Measurements from ENCODE around the gene STX3. TPM values are rescaled to one million over a fixed set of nuclear protein-coding genes. Genes with fewer than 3 reads are reported as not detected.

The STX3 gene
- total RNA-seq, 1 experiment from 2014 or later: 20.4 TPM

GRCh38 chr11:59777104-59777503 lies 21.9 kb downstream of the STX3 start:
- H4K20me1 ChIP-seq (ENCODE audit: insufficient read depth): peaks cover 8% of the 10 kb centered on the region; the same call in 1 of the 2 replicates
- no peak overlapping the region for H3K4me3 ChIP-seq (replicated peaks in 1 of 2; ENCODE audit: low read depth in 1 of 2, low read length in 2 of 2)
- DNase-seq (ENCODE audit: low read depth, low spot score) (no peak), ATAC-seq (no peak)
- H3K4me2 ChIP-seq (ENCODE audit: low read length): peak overlapping the region; percentile 59
- ChIA-PET POLR2A (no interaction called here), CTCF (interaction anchor here (1.4 kb wide), 1 partner anchor 22 kb away, joined by 5 read pairs; the partner anchor contains the start of gene STX3), RAD21 (ENCODE audit: low non-redundant PET in 1 of 2, low total read pairs in 2 of 2, uncharacterized antibody in 2 of 2, unreplicated experiment in 2 of 2) (no interaction called here)
- no peak overlapping the region for H2AFZ ChIP-seq (ENCODE audit: low read depth, low read length, poor library complexity, severe bottlenecking)
- intact Hi-C loops (cut with micrococcal nuclease): no loop called here
- no peak overlapping the region for H3K9ac ChIP-seq (ENCODE audit: low read length)
- peaks cover 14 to 31% of the 10 kb centered on the region in 2 experiments for H3K4me1 ChIP-seq (ENCODE audit: control insufficient read depth in 1 of 2, insufficient read depth in 2 of 2, low read length in 2 of 2)
- no peaks in the 10 kb centered on the region for H3K9me3 ChIP-seq (ENCODE audit: control insufficient read depth in 1 of 2, insufficient read depth in 1 of 2, low read depth in 1 of 2, low read length in 2 of 2)
- H3K79me2 ChIP-seq (ENCODE audit: insufficient read depth, low read length): peaks cover 3% of the 10 kb centered on the region; the same call in 1 of the 2 replicates
- H3K27me3 ChIP-seq (ENCODE audit: insufficient read depth, low read length): no peaks in the 10 kb centered on the region
- H3K9me2 ChIP-seq (ENCODE audit: insufficient read depth): no peaks in the 10 kb centered on the region
- BruUV-seq (replicated peaks): no TSS peak
- TF ChIP-seq, protein P1, sequence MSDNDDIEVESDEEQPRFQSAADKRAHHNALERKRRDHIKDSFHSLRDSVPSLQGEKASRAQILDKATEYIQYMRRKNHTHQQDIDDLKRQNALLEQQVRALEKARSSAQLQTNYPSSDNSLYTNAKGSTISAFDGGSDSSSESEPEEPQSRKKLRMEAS (IDR thresholded peaks at IDR 0.05): no peak
- TF ChIP-seq ZBTB33 (IDR thresholded peaks at IDR 0.05; ENCODE audit: extremely low read depth, insufficient replicate concordance, low read length) (no peak), RAD21 (IDR thresholded peaks at IDR 0.05; ENCODE audit: low read depth) (no peak), ZFX (IDR thresholded peaks at IDR 0.05) (no peak), POLR2A (IDR thresholded peaks at IDR 0.05; ENCODE audit: borderline replicate concordance, extremely low read depth, insufficient read depth, insufficient read length) (no peak), CTCF (IDR thresholded peaks at IDR 0.05 in 2 of 3, conservative IDR thresholded peaks at IDR 0.05 in 1 of 3; ENCODE audit: borderline replicate concordance in 1 of 3, insufficient read depth in 1 of 3, low read depth in 2 of 3, low read length in 2 of 3) (no peak), CEBPB (IDR thresholded peaks at IDR 0.05; ENCODE audit: low read depth) (no peak), FOSL1 (IDR thresholded peaks at IDR 0.05; ENCODE audit: low read depth) (no peak), ATF3 (IDR thresholded peaks at IDR 0.05) (no peak), SIN3A (IDR thresholded peaks at IDR 0.05; ENCODE audit: low read depth) (no peak), REST (IDR thresholded peaks at IDR 0.05; ENCODE audit: low read depth) (no peak), JUND (IDR thresholded peaks at IDR 0.05) (no peak), EZH2phosphoT487 (IDR thresholded peaks at IDR 0.05; ENCODE audit: borderline replicate concordance) (no peak)
- H3K36me3 ChIP-seq (ENCODE audit: control insufficient read depth in 1 of 2, insufficient read depth in 2 of 2, low read length in 2 of 2): no peaks in the 10 kb centered on the region; a peak in 1 of 4 replicates
- H3K27ac ChIP-seq (ENCODE audit: low read depth, low read length): no peak overlapping the region
